H1 (cell line): ENCODE measurements around the gene CELF2. TPM values are rescaled to one million over a fixed set of nuclear protein-coding genes. Genes with fewer than 3 reads are reported as not detected.
A peak's percentile ranks its signal among the peaks of the same experiment; 100 is the strongest.

Experiments
- CTCF ChIA-PET: fragments of 300-600 bp; sonication (Branson Sonifier 250); formaldehyde crosslinking; loops from one replicate; lab custom pipeline; 2021; ENCODE audit not compliant: partially characterized antibody; lab: Charles Lee
- POLR2A ChIA-PET: fragments of 300-600 bp; sonication (Branson Sonifier 250); formaldehyde crosslinking; loops from one replicate; lab custom pipeline; 2021; ENCODE audit warnings: inconsistent platforms; ENCODE audit not compliant: partially characterized antibody; lab: Charles Lee
- DNase-seq, 2 experiments: peaks; one replicate each; pipeline versions ENCODE4 v3.0.0 to v3.0.0-alpha.2; 2010 to 2022; ENCODE audit warnings: low spot score in 2 of 2, low read depth in 1 of 2, mixed read lengths in 1 of 2
- FAIRE-seq: peaks from 2 replicates; lab custom pipeline; 2011; peaks lifted over from hg19 to GRCh38; lab: Jason Lieb, UNC
- H2AFZ ChIP-seq: 2 replicates; pipeline ENCODE4 v1.8.1; 2012; ENCODE audit warnings: low read length, inconsistent platforms
- H2AK5ac ChIP-seq: 2 replicates; pipeline ENCODE4 v1.6.1; 2013; ENCODE audit warnings: low read depth, low read length
- H2BK120ac ChIP-seq: replicated peaks from 2 replicates; pipeline ENCODE3; 2013; ENCODE audit warnings: low read depth, low read length, inconsistent platforms
- H2BK12ac ChIP-seq: 2 replicates; pipeline ENCODE4 v1.6.1; 2013; ENCODE audit warnings: low read depth, low read length
- H2BK15ac ChIP-seq: 2 replicates; pipeline ENCODE4 v1.6.1; 2013; ENCODE audit warnings: low read length
- H2BK20ac ChIP-seq: 2 replicates; pipeline ENCODE4 v1.6.1; 2013; ENCODE audit warnings: low read length
- H2BK5ac ChIP-seq: 2 replicates; pipeline ENCODE4 v1.6.1; 2013; ENCODE audit warnings: low read depth, low read length
- H3K14ac ChIP-seq: 2 replicates; pipeline ENCODE4 v1.6.1; 2013; ENCODE audit warnings: inconsistent platforms; ENCODE audit not compliant: insufficient read length
- H3K18ac ChIP-seq: 2 replicates; pipeline ENCODE4 v1.6.1; 2013; ENCODE audit warnings: low read length; ENCODE audit errors: extremely low read depth
- H3K23ac ChIP-seq: 2 replicates; pipeline ENCODE4 v1.6.1; 2013; ENCODE audit warnings: inconsistent platforms; ENCODE audit not compliant: insufficient read length
- H3K23me2 ChIP-seq: 2 replicates; pipeline ENCODE4 v1.6.1; 2013; ENCODE audit warnings: low read depth, low read length
- H3K27ac ChIP-seq: 2 replicates; pipeline ENCODE4 v1.6.1; 2011; ENCODE audit warnings: low read depth, low read length, inconsistent platforms
- H3K27me3 ChIP-seq, 4 experiments: replicated peaks in 1 of 4; 1 replicate in 1 of 4; 2 replicates in 3 of 4; pipeline versions ENCODE4 v1.6.1 to v1.8.1; 2011 to 2013; ENCODE audit warnings: low read length in 3 of 4, mild to moderate bottlenecking in 3 of 4, inconsistent platforms in 2 of 4, mixed read lengths in 2 of 4, moderate library complexity in 1 of 4; ENCODE audit not compliant: control insufficient read depth in 3 of 4, insufficient read depth in 3 of 4; ENCODE audit errors: extremely low read depth in 1 of 4
- H3K36me3 ChIP-seq, 4 experiments: 2 replicates each; pipeline versions ENCODE4 v1.6.1 to v1.8.1; 2011 to 2013; ENCODE audit warnings: mild to moderate bottlenecking in 4 of 4, low read length in 3 of 4, moderate library complexity in 2 of 4, control low read depth in 1 of 4, inconsistent platforms in 1 of 4; ENCODE audit not compliant: insufficient read depth in 4 of 4, control insufficient read depth in 2 of 4
- H3K4ac ChIP-seq: replicated peaks from 2 replicates; pipeline ENCODE3; 2013; ENCODE audit warnings: low read length, low read depth, mixed read lengths, inconsistent platforms; ENCODE audit not compliant: insufficient read length
- H3K4me1 ChIP-seq, 4 experiments: replicated peaks in 1 of 4; 1 replicate in 1 of 4; 2 replicates in 3 of 4; pipeline versions ENCODE4 v1.6.1 to v1.8.1; 2011 to 2013; ENCODE audit warnings: low read length in 3 of 4, inconsistent platforms in 2 of 4, mixed read lengths in 1 of 4; ENCODE audit not compliant: insufficient read depth in 4 of 4, control insufficient read depth in 3 of 4
- H3K4me2 ChIP-seq, 2 experiments: 2 replicates each; pipeline versions ENCODE4 v1.6.1 to v1.8.1; 2011 to 2013; ENCODE audit warnings: low read depth in 2 of 2, low read length in 2 of 2, control low read depth in 1 of 2, inconsistent platforms in 1 of 2, mild to moderate bottlenecking in 1 of 2; ENCODE audit not compliant: insufficient read depth in 1 of 2
- H3K4me3 ChIP-seq, 4 experiments: fragments of 200-600, 300-600 bp in 1 of 4; sonication (generic), shearing (Covaris generic), sonication (Bioruptor Twin) in 1 of 4; 2 replicates each; pipeline versions ENCODE4 v1.5.1 to v1.8.1; 2011 to 2016; ENCODE audit warnings: low read length in 4 of 4, low read depth in 3 of 4, control low read depth in 2 of 4, inconsistent platforms in 2 of 4, mild to moderate bottlenecking in 2 of 4, mixed read lengths in 1 of 4, moderate library complexity in 1 of 4; ENCODE audit not compliant: insufficient read depth in 2 of 4; ENCODE audit errors: extremely low read depth in 1 of 4
- H3K56ac ChIP-seq: replicated peaks from 2 replicates; pipeline ENCODE3; 2013; ENCODE audit warnings: low read depth, mild to moderate bottlenecking, mixed read lengths, low read length, inconsistent platforms; ENCODE audit not compliant: insufficient read length
- H3K79me1 ChIP-seq: 2 replicates; pipeline ENCODE4 v1.6.1; 2013; ENCODE audit warnings: low read depth, low read length, control low read depth
- H3K79me2 ChIP-seq, 2 experiments: 2 replicates each; pipeline versions ENCODE4 v1.6.1 to v1.8.1; 2012 to 2013; ENCODE audit warnings: low read length in 2 of 2, mild to moderate bottlenecking in 2 of 2, inconsistent platforms in 1 of 2; ENCODE audit not compliant: insufficient read depth in 2 of 2, control insufficient read depth in 1 of 2
- H3K9ac ChIP-seq, 4 experiments: replicated peaks in 1 of 4; 1 replicate in 1 of 4; 2 replicates in 3 of 4; pipeline versions ENCODE4 v1.6.1 to v1.8.1; 2011 to 2013; ENCODE audit warnings: low read depth in 3 of 4, low read length in 3 of 4, control low read depth in 2 of 4, mild to moderate bottlenecking in 2 of 4, moderate library complexity in 2 of 4, inconsistent platforms in 1 of 4; ENCODE audit errors: extremely low read depth in 1 of 4
- H3K9me3 ChIP-seq, 2 experiments: 2 replicates each; pipeline versions ENCODE4 v1.6.1 to v1.8.1; 2012 to 2013; ENCODE audit warnings: mild to moderate bottlenecking in 2 of 2, moderate library complexity in 2 of 2, control low read depth in 1 of 2, inconsistent platforms in 1 of 2, low read depth in 1 of 2, low read length in 1 of 2, mixed read lengths in 1 of 2; ENCODE audit not compliant: insufficient read depth in 2 of 2
- H4K20me1 ChIP-seq, 2 experiments: replicated peaks in 1 of 2; 2 replicates each; pipeline versions ENCODE3 to v1.8.1; 2011 to 2013; ENCODE audit warnings: inconsistent platforms in 2 of 2, low read length in 2 of 2, mild to moderate bottlenecking in 1 of 2; ENCODE audit not compliant: insufficient read depth in 2 of 2, control insufficient read depth in 1 of 2
- H4K5ac ChIP-seq: 2 replicates; pipeline ENCODE4 v1.6.1; 2013; ENCODE audit warnings: low read length, low read depth, mixed read lengths, inconsistent platforms; ENCODE audit not compliant: insufficient read length
- H4K8ac ChIP-seq: 2 replicates; pipeline ENCODE4 v1.8.0; 2013; ENCODE audit warnings: mild to moderate bottlenecking, moderate library complexity, low read length, inconsistent platforms; ENCODE audit not compliant: insufficient read depth; ENCODE audit errors: extremely low read depth
- H4K91ac ChIP-seq: replicated peaks from 2 replicates; pipeline ENCODE3; 2013; ENCODE audit warnings: low read length, mixed read lengths, inconsistent platforms; ENCODE audit not compliant: insufficient read length
- CEBPB ChIP-seq: IDR thresholded peaks from 2 replicates; pipeline ENCODE4 v1.6.1; 2012; ENCODE audit warnings: low read depth, low read length
- WGBS, 2 experiments: shearing (Covaris generic) in 1 of 2; methylation state at CpG; one replicate each; pipeline versions ENCODE4 v1.1.6 to v1.1.7; 2013 to 2015; ENCODE audit warnings: low lambda C conversion rate in 2 of 2, mixed read lengths in 2 of 2, inconsistent platforms in 1 of 2, low coverage in 1 of 2, missing lambda C conversion rate in 1 of 2; ENCODE audit not compliant: insufficient replicate concordance in 2 of 2, insufficient coverage in 1 of 2, insufficient read length in 1 of 2; ENCODE audit errors: extremely low coverage in 1 of 2, missing lambda C conversion rate in 1 of 2; 5-methylcytosine and 5-hydroxymethylcytosine counted together
- polyA plus RNA-seq, 7 experiments: library from polyadenylated mRNA; depleted of rRNA in 3 of 7; stranded (reverse) in 5 of 7; unstranded in 2 of 7; fragments of >200 nt in 5 of 7; fragments of 200-250 nt in 2 of 7; gene quantifications; 1 replicate in 5 of 7; 2 replicates in 1 of 7; 4 replicates in 1 of 7; pipeline versions ENCODE4 v1.2.1 to v1.2.3, GENCODE V29; 2011 to 2013; ENCODE audit warnings: missing spikeins in 2 of 7, mixed read lengths in 2 of 7
- total RNA-seq: library from RNA; stranded (reverse); fragmentation: NEBNext Ultra II Directional; extraction: Animal tissue kit (Norgen Biotek cat#: 25700); gene quantifications from 2 replicates; pipeline ENCODE4 v1.2.1, GENCODE V29; 2021

Gene CELF2
- total and polyA plus RNA-seq, 2 of the 8 experiments (the other 6 are each of a cell fraction or from before 2014, with no cell fraction given), result 18.3 to 22.7 TPM

GRCh38 chr10:11192304-11193000, 174.8 kb downstream of the CELF2 start:
- no peak overlapping the region for H3K4ac ChIP-seq
- H2BK20ac ChIP-seq, result peak overlapping the region; percentile 69; the same call in 1 of the 2 replicates
- H3K4me2 ChIP-seq, result no peak overlapping the region; a peak in 1 of 4 replicates
- peak overlapping the region; percentile 52 for H4K91ac ChIP-seq
- H3K79me1 ChIP-seq, result no peaks in the 10 kb centered on the region
- ChIA-PET POLR2A (interaction anchor here (1.0 to 1.1 kb wide), 2 partner anchors 10 to 19 kb away, joined by 3 read pairs; no protein-coding TSS in a partner anchor), CTCF (interaction anchor here (0.6 to 1.7 kb wide), 2 partner anchors 9 to 19 kb away, joined by 3 to 9 read pairs; no protein-coding TSS in a partner anchor)
- H3K36me3 ChIP-seq, result peaks cover 0 to 2% (median 0%) of the 10 kb centered on the region in 4 experiments; a peak in 1 of 8 replicates
- H4K20me1 ChIP-seq, result no peaks in the 10 kb centered on the region
- no peak overlapping the region for H3K23ac ChIP-seq
- no peak overlapping the region for H3K56ac ChIP-seq
- H3K9ac ChIP-seq, result no peak overlapping the region
- no peak overlapping the region for H3K4me3 ChIP-seq
- H3K27me3 ChIP-seq, result no peaks in the 10 kb centered on the region
- no peak overlapping the region; the same call in 1 of the 2 replicates for H4K8ac ChIP-seq
- H3K79me2 ChIP-seq, result no peaks in the 10 kb centered on the region
- no peaks in the 10 kb centered on the region for H3K23me2 ChIP-seq
- DNase-seq (no peak), FAIRE-seq (peak; percentile 72)
- H3K4me1 ChIP-seq, result peaks cover 2 to 19% (median 14%) of the 10 kb centered on the region in 4 experiments
- no peaks in the 10 kb centered on the region for H3K9me3 ChIP-seq
- H4K5ac ChIP-seq, result no peak overlapping the region
- H3K14ac ChIP-seq, result no peak overlapping the region
- 75% methylated on average over 11 of the region's 11 CpGs; no CpG with 5 or more reads in 1 of the 2 experiments for WGBS, 2 experiments
- H2BK12ac ChIP-seq, result peak overlapping the region; percentile 63; the same call in 1 of the 2 replicates
- no peak overlapping the region for H2AFZ ChIP-seq
- 0 out of 2 replicates have a peak overlapping the region, but pooled peaks have one; percentile 0 for H2BK15ac ChIP-seq
- no peak overlapping the region for H3K27ac ChIP-seq
- H2BK120ac ChIP-seq, result no peak overlapping the region
- H3K18ac ChIP-seq, result no peak overlapping the region
- H2AK5ac ChIP-seq, result no peak overlapping the region; the same call in 1 of the 2 replicates
- H2BK5ac ChIP-seq, result peak overlapping the region; percentile 63
- peak; percentile 82 for TF ChIP-seq CEBPB
